SK-N-SH (cell line): ENCODE data around the gene ANLN. TPM values are rescaled to one million over a fixed set of nuclear protein-coding genes. Genes with fewer than 3 reads are reported as not detected.
"Not testable (repeated sequence)": the region's sequence is repeated elsewhere in the genome, so short reads cannot be mapped to it uniquely, and the experiment has no call there.

Experiments
- CTCF ChIA-PET: fragments of 300-600, 350-600 bp; formaldehyde crosslinking; extraction: SDS; loops from one replicate; lab custom pipeline; 2021; lab: Yijun Ruan, JAX
- POLR2A ChIA-PET: fragments of 350-600 bp; sonication (Branson Sonifier 250); formaldehyde crosslinking; extraction: SDS; loops from one replicate; lab custom pipeline; 2020; ENCODE audit warnings: antibody characterized with exemption, inconsistent platforms; lab: Yijun Ruan, JAX
- DNase-seq: peaks from one replicate; pipeline ENCODE4 v3.0.0; 2012
- H2AFZ ChIP-seq: fragments of 200-600 bp; sonication (generic); 2 replicates; pipeline ENCODE4 v1.8.1; 2016; ENCODE audit warnings: antibody characterized with exemption, mild to moderate bottlenecking, low read depth
- H3F3A ChIP-seq: fragments of 200-600 bp; sonication (generic); replicated peaks from 2 replicates; pipeline ENCODE3; 2016; ENCODE audit warnings: antibody characterized with exemption, mild to moderate bottlenecking; ENCODE audit not compliant: insufficient read depth
- H3K27ac ChIP-seq, 2 experiments: fragments of 200-500 bp in 1 of 2; fragments of 200-600 bp in 1 of 2; sonication (Bioruptor generic) in 1 of 2; sonication (generic), shearing (Covaris generic) in 1 of 2; 2 replicates each; pipeline versions ENCODE4 v1.5.1 to v1.6.1; 2014 to 2016; ENCODE audit warnings: low read depth in 2 of 2, inconsistent platforms in 1 of 2, low read length in 1 of 2, mild to moderate bottlenecking in 1 of 2, mixed read lengths in 1 of 2
- H3K27me3 ChIP-seq: fragments of 200-600 bp; sonication (generic), shearing (Covaris generic); 2 replicates; pipeline ENCODE4 v1.6.1; 2016; ENCODE audit warnings: mixed run types; ENCODE audit not compliant: insufficient read depth
- H3K36me3 ChIP-seq, 2 experiments: fragments of 200-500 bp in 1 of 2; fragments of 200-600 bp in 1 of 2; sonication (Bioruptor generic) in 1 of 2; sonication (generic) in 1 of 2; replicated peaks in 1 of 2; 2 replicates each; pipeline versions ENCODE3 to v1.5.1; 2014 to 2016; ENCODE audit warnings: low read length in 1 of 2, mild to moderate bottlenecking in 1 of 2; ENCODE audit not compliant: insufficient read depth in 2 of 2, control insufficient read depth in 1 of 2
- H3K4me1 ChIP-seq, 2 experiments: fragments of 200-500 bp in 1 of 2; fragments of 200-600 bp in 1 of 2; sonication (Bioruptor generic) in 1 of 2; sonication (generic), shearing (Covaris generic) in 1 of 2; 2 replicates each; pipeline versions ENCODE4 v1.5.1 to v1.6.1; 2014 to 2016; ENCODE audit warnings: low read depth in 1 of 2, low read length in 1 of 2, mixed run types in 1 of 2; ENCODE audit not compliant: insufficient read depth in 2 of 2, control insufficient read depth in 1 of 2
- H3K4me2 ChIP-seq: fragments of 200-600 bp; sonication (generic), shearing (Covaris generic); 2 replicates; pipeline ENCODE4 v1.6.1; 2017; ENCODE audit warnings: mixed run types
- H3K4me3 ChIP-seq, 2 experiments: fragments of 200-500 bp in 1 of 2; fragments of 200-600 bp in 1 of 2; sonication (Bioruptor generic) in 1 of 2; sonication (generic), shearing (Covaris generic) in 1 of 2; 2 replicates each; pipeline versions ENCODE4 v1.5.1 to v1.8.1; 2014 to 2016; ENCODE audit warnings: low read depth in 2 of 2, inconsistent platforms in 1 of 2, low read length in 1 of 2, mild to moderate bottlenecking in 1 of 2, mixed read lengths in 1 of 2, moderate library complexity in 1 of 2
- H3K79me2 ChIP-seq: fragments of 200-600 bp; sonication (generic); 2 replicates; pipeline ENCODE4 v1.8.1; 2017; ENCODE audit warnings: mild to moderate bottlenecking; ENCODE audit not compliant: insufficient read depth
- H3K9ac ChIP-seq: fragments of 200-600 bp; sonication (generic); 2 replicates; pipeline ENCODE4 v1.6.1; 2017; ENCODE audit warnings: mixed run types
- H3K9me2 ChIP-seq: fragments of 200-600 bp; sonication (generic); 2 replicates; pipeline ENCODE4 v1.6.1; 2017; ENCODE audit warnings: mixed run types
- H3K9me3 ChIP-seq: fragments of 200-600 bp; sonication (generic); 2 replicates; pipeline ENCODE4 v1.6.1; 2017; ENCODE audit warnings: mixed run types, mild to moderate bottlenecking, moderate library complexity
- H4K20me1 ChIP-seq: fragments of 200-600 bp; sonication (generic); 2 replicates; pipeline ENCODE4 v1.6.1; 2017; ENCODE audit warnings: mild to moderate bottlenecking, mixed run types; ENCODE audit not compliant: insufficient read depth
- CTCF ChIP-seq: fragments of 200-600 bp; sonication (generic); IDR thresholded peaks from 2 replicates; pipeline ENCODE4 v1.6.1; 2017; ENCODE audit warnings: antibody characterized with exemption, mild to moderate bottlenecking, moderate library complexity
- ELF1 ChIP-seq: IDR thresholded peaks from 2 replicates; pipeline ENCODE4 v1.4.0; 2012
- FOSL2 ChIP-seq: IDR thresholded peaks from 2 replicates; pipeline ENCODE4 v1.4.0; 2012; ENCODE audit warnings: low read depth, mild to moderate bottlenecking, moderate library complexity, borderline replicate concordance
- MEF2A ChIP-seq: IDR thresholded peaks from 2 replicates; pipeline ENCODE4 v1.4.0; 2012; ENCODE audit warnings: low read depth, borderline replicate concordance
- MXI1 ChIP-seq: IDR thresholded peaks from 2 replicates; pipeline ENCODE4 v1.6.1; 2012; ENCODE audit warnings: mild to moderate bottlenecking, low read depth, low read length, improper control_type of control experiment
- NFIC ChIP-seq: IDR thresholded peaks from 2 replicates; pipeline ENCODE4 v1.4.0; 2012; ENCODE audit warnings: borderline replicate concordance
- PBX3 ChIP-seq: IDR thresholded peaks from 2 replicates; pipeline ENCODE4; 2012
- REST ChIP-seq: IDR thresholded peaks from 2 replicates; pipeline ENCODE4 v1.6.1; 2012; ENCODE audit warnings: mild to moderate bottlenecking, low read depth, low read length, moderate library complexity
- RFX5 ChIP-seq: IDR thresholded peaks from 2 replicates; pipeline ENCODE4 v1.6.1; 2012; ENCODE audit warnings: mild to moderate bottlenecking, improper control_type of control experiment, low read length
- TEAD4 ChIP-seq: IDR thresholded peaks from 2 replicates; pipeline ENCODE4 v1.4.0; 2012; ENCODE audit warnings: mild to moderate bottlenecking, borderline replicate concordance; ENCODE audit not compliant: insufficient read depth
- USF1 ChIP-seq: IDR thresholded peaks from 2 replicates; pipeline ENCODE4 v1.4.0; 2012; ENCODE audit warnings: low read depth, borderline replicate concordance
- YY1 ChIP-seq: IDR thresholded peaks from 2 replicates; pipeline ENCODE4 v1.4.0; 2012; ENCODE audit warnings: low read depth, mild to moderate bottlenecking
- ZBTB33 ChIP-seq: IDR thresholded peaks from 2 replicates; pipeline ENCODE4 v1.4.0; 2012; ENCODE audit warnings: low read depth, borderline replicate concordance
- WGBS: methylation state at CpG from one replicate; pipeline ENCODE4 v1.1.6; 2017; ENCODE audit warnings: low lambda C conversion rate; 5-methylcytosine and 5-hydroxymethylcytosine counted together
- polyA plus RNA-seq, 3 experiments: library from polyadenylated mRNA; depleted of rRNA; stranded (reverse); fragments of >200 nt; gene quantifications; 2 replicates each; pipeline ENCODE4 v1.2.3, GENCODE V29; 2012

Gene ANLN
- polyA plus RNA-seq, 1 of the 3 experiments (the other 2 are of a cell fraction) = 17.1 TPM

- TF ChIP-seq PBX3 (no peak), USF1 (no peak)
Measured at GRCh38 chr7:36370046-36370445, 19.6 kb upstream of the ANLN start (continued).

- no peaks in the 10 kb centered on the region; a peak in 2 of 4 replicates for H3K4me1 ChIP-seq
- no peaks in the 10 kb centered on the region for H3F3A ChIP-seq
- no peaks in the 10 kb centered on the region for H3K36me3 ChIP-seq
- no peaks in the 10 kb centered on the region for H4K20me1 ChIP-seq
- no peak for DNase-seq
- no peak overlapping the region for H3K4me3 ChIP-seq
- POLR2A ChIA-PET = no interaction called here
- H3K79me2 ChIP-seq = no peaks in the 10 kb centered on the region
- no peak overlapping the region for H3K4me2 ChIP-seq
- CTCF ChIA-PET = interaction anchor here (0.9 kb wide), 1 partner anchor 13 kb away, joined by 3 read pairs; no protein-coding TSS in a partner anchor
- H3K27me3 ChIP-seq = no peaks in the 10 kb centered on the region
- H3K9me2 ChIP-seq = no peaks in the 10 kb centered on the region
- no peak for TF ChIP-seq ZBTB33
- TF ChIP-seq RFX5 = no peak
- TF ChIP-seq YY1 = no peak
- no peak for TF ChIP-seq REST
- TF ChIP-seq ELF1 = no peak
- no peak for TF ChIP-seq CTCF
- no peak for TF ChIP-seq MEF2A
- no peak for TF ChIP-seq FOSL2
- no peak for TF ChIP-seq PBX3
- no peak for TF ChIP-seq MXI1
- TF ChIP-seq NFIC = no peak
- TF ChIP-seq TEAD4 = no peak
- no peak overlapping the region for H3K9ac ChIP-seq
- 54% methylated on average over 4 of the region's 4 CpGs for WGBS
- H3K27ac ChIP-seq = no peak overlapping the region
- no peaks in the 10 kb centered on the region for H3K9me3 ChIP-seq
- H2AFZ ChIP-seq = no peak overlapping the region; the same call in 1 of the 2 replicates
Measured at GRCh38 chr7:36372156-36372555, 17.5 kb upstream of the ANLN start.

GRCh38 chr7:36378555-36378954, 11.1 kb upstream of the ANLN start:
- not testable (repeated sequence) for H3K27ac ChIP-seq, H3K79me2 ChIP-seq, H3K36me3 ChIP-seq, H3K4me2 ChIP-seq, H3K27me3 ChIP-seq, H4K20me1 ChIP-seq, H3K9me2 ChIP-seq, DNase-seq, H3K9ac ChIP-seq, H3K4me3 ChIP-seq, H2AFZ ChIP-seq, H3K4me1 ChIP-seq, H3F3A ChIP-seq, H3K9me3 ChIP-seq
- CTCF ChIA-PET = interaction anchor here (0.8 to 1.5 kb wide), 2 partner anchors 11 to 12 kb away, joined by 3 to 4 read pairs; a partner anchor contains a TSS
- POLR2A ChIA-PET = interaction anchor here (0.8 kb wide), 1 partner anchor 11 kb away, joined by 3 read pairs; the partner anchor contains the start of gene ANLN
- WGBS = 68% methylated on average over 7 of the region's 7 CpGs
